Ishikawa (cell line): ENCODE data around the gene RNF114.

Source experiments
- CEBPB ChIP-seq: IDR thresholded peaks from 2 replicates; pipeline ENCODE4 v1.6.1; 2012
- CREB1 ChIP-seq: IDR thresholded peaks from 2 replicates; pipeline ENCODE4 v1.6.1; 2012; ENCODE audit warnings: low read depth
- EGR1 ChIP-seq: IDR thresholded peaks from 2 replicates; pipeline ENCODE4 v1.6.1; 2012
- EP300 ChIP-seq: IDR thresholded peaks from 2 replicates; pipeline ENCODE4 v1.6.1; 2012; ENCODE audit warnings: borderline replicate concordance
- FOXM1 ChIP-seq: IDR thresholded peaks from 2 replicates; pipeline ENCODE4 v1.6.1; 2012; ENCODE audit warnings: low read depth, borderline replicate concordance
- NFIC ChIP-seq: IDR thresholded peaks from 2 replicates; pipeline ENCODE4 v1.6.1; 2012
- RAD21 ChIP-seq: IDR thresholded peaks from 2 replicates; pipeline ENCODE4 v1.6.1; 2012; ENCODE audit warnings: low read depth
- TAF1 ChIP-seq: IDR thresholded peaks from 2 replicates; pipeline ENCODE4 v1.6.1; 2012; ENCODE audit warnings: low read depth, mild to moderate bottlenecking
- TCF12 ChIP-seq: IDR thresholded peaks from 2 replicates; pipeline ENCODE4 v1.6.1; 2012; ENCODE audit warnings: low read depth
- TEAD4 ChIP-seq: IDR thresholded peaks from 2 replicates; pipeline ENCODE4 v1.6.1; 2012
- YY1 ChIP-seq: IDR thresholded peaks from 2 replicates; pipeline ENCODE4 v1.6.1; 2012; ENCODE audit warnings: low read depth
- ZBTB7A ChIP-seq: IDR thresholded peaks from 2 replicates; pipeline ENCODE4 v1.6.1; 2012; ENCODE audit warnings: low read depth
- TF ChIP-seq, protein P1 (sequence below): IDR thresholded peaks from 2 replicates; pipeline ENCODE4 v1.6.1; 2012
- TF ChIP-seq, protein P2 (sequence below): IDR thresholded peaks from 2 replicates; pipeline ENCODE4 v1.6.1; 2012; ENCODE audit warnings: low read depth, mild to moderate bottlenecking
- TF ChIP-seq, protein P3 (sequence below): IDR thresholded peaks from 2 replicates; pipeline ENCODE4 v1.6.1; 2012

RNF114 gene

DNA sequence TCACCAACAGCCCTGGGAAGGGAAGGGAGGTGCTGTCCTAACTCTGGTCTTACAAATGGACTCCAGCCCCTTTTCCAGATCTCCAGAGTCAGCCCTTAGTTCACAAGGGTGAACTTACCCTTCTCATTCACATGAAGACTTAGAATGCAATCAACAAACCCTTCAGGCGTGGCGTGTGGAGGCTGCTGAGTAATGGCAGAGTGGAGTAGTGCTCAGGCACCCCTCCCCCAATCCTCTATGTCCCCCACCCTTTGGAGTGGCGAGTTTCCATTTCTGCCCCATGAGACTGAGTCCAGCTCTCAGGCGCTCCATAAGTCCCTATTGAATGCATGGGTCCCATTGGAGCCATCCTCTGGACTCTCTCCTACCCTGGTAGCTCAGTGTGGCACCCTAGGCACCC, 49.9 kb downstream of the RNF114 start:
- no peak for TF ChIP-seq TEAD4
- no peak for TF ChIP-seq FOXM1
- no peak for TF ChIP-seq ZBTB7A
- TF ChIP-seq TCF12 = no peak
- no peak for TF ChIP-seq EP300
- TF ChIP-seq, protein P1, sequence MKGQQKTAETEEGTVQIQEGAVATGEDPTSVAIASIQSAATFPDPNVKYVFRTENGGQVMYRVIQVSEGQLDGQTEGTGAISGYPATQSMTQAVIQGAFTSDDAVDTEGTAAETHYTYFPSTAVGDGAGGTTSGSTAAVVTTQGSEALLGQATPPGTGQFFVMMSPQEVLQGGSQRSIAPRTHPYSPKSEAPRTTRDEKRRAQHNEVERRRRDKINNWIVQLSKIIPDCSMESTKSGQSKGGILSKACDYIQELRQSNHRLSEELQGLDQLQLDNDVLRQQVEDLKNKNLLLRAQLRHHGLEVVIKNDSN = no peak
- no peak for TF ChIP-seq RAD21
- no peak for TF ChIP-seq TAF1
- TF ChIP-seq, protein P2, sequence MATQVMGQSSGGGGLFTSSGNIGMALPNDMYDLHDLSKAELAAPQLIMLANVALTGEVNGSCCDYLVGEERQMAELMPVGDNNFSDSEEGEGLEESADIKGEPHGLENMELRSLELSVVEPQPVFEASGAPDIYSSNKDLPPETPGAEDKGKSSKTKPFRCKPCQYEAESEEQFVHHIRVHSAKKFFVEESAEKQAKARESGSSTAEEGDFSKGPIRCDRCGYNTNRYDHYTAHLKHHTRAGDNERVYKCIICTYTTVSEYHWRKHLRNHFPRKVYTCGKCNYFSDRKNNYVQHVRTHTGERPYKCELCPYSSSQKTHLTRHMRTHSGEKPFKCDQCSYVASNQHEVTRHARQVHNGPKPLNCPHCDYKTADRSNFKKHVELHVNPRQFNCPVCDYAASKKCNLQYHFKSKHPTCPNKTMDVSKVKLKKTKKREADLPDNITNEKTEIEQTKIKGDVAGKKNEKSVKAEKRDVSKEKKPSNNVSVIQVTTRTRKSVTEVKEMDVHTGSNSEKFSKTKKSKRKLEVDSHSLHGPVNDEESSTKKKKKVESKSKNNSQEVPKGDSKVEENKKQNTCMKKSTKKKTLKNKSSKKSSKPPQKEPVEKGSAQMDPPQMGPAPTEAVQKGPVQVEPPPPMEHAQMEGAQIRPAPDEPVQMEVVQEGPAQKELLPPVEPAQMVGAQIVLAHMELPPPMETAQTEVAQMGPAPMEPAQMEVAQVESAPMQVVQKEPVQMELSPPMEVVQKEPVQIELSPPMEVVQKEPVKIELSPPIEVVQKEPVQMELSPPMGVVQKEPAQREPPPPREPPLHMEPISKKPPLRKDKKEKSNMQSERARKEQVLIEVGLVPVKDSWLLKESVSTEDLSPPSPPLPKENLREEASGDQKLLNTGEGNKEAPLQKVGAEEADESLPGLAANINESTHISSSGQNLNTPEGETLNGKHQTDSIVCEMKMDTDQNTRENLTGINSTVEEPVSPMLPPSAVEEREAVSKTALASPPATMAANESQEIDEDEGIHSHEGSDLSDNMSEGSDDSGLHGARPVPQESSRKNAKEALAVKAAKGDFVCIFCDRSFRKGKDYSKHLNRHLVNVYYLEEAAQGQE = no peak
- TF ChIP-seq NFIC = no peak
- no peak for TF ChIP-seq CEBPB
- no peak for TF ChIP-seq CREB1
- no peak for TF ChIP-seq YY1
- TF ChIP-seq, protein P3, sequence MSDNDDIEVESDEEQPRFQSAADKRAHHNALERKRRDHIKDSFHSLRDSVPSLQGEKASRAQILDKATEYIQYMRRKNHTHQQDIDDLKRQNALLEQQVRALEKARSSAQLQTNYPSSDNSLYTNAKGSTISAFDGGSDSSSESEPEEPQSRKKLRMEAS = no peak
- no peak for TF ChIP-seq EGR1

DNA sequence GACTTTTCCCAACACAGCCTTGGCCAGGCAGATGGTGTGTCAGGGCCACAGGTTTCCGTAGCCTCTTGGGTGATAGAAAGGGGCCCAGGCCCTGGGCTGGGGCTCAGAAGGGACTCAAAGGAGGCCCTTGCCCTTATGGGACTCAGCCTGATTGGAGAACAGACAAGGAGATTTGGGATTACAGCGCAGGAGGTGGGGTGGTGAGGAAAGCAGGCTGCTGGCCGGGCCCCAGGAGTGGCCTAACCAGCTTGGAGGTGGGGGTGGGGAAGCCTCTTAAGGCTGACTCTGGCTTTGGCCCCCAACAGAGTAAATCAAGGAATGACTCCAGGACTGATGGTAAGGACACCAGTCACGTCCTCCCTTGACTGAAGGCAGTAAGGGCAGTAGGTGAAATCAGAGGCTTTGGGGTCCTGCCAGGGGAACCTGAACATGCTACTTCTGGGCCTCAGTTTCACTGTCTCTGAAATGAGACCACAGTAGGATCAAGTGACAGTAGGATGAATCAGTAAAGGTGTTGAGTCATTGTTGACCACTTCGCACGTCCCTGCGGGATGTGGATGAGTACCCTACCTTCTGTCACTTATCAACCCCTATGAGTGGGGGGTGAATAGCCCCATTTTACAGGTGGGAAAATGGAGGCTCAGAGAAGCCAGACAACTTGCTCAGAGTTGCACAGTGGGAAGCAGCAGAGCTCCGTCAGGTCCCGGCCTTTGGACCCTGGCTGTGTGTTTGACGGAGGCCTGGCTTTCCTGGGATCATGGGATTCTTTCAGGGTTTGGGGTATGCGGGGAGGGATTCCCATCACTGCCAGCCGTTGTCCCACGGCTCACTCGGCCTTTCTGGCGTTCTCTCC, 51.0 kb downstream of the RNF114 start:
- TF ChIP-seq RAD21 (no peak), FOXM1 (no peak), TAF1 (no peak), NFIC (no peak), TEAD4 (no peak), YY1 (no peak), CREB1 (no peak), EP300 (no peak), ZBTB7A (no peak), CEBPB (no peak), EGR1 (no peak), TCF12 (no peak)
- TF ChIP-seq, protein P2 = no peak
- TF ChIP-seq, protein P1 = no peak

DNA sequence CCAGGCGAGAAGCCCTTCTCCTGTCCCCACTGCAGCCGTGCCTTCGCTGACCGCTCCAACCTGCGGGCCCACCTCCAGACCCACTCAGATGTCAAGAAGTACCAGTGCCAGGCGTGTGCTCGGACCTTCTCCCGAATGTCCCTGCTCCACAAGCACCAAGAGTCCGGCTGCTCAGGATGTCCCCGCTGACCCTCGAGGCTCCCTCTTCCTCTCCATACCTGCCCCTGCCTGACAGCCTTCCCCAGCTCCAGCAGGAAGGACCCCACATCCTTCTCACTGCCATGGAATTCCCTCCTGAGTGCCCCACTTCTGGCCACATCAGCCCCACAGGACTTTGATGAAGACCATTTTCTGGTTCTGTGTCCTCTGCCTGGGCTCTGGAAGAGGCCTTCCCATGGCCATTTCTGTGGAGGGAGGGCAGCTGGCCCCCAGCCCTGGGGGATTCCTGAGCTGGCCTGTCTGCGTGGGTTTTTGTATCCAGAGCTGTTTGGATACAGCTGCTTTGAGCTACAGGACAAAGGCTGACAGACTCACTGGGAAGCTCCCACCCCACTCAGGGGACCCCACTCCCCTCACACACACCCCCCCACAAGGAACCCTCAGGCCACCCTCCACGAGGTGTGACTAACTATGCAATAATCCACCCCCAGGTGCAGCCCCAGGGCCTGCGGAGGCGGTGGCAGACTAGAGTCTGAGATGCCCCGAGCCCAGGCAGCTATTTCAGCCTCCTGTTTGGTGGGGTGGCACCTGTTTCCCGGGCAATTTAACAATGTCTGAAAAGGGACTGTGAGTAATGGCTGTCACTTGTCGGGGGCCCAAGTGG, 51.9 kb downstream of the RNF114 start:
- TF ChIP-seq NFIC (no peak), TCF12 (no peak), EGR1 (no peak), CEBPB (no peak)
- TF ChIP-seq, protein P3 = no peak

DNA sequence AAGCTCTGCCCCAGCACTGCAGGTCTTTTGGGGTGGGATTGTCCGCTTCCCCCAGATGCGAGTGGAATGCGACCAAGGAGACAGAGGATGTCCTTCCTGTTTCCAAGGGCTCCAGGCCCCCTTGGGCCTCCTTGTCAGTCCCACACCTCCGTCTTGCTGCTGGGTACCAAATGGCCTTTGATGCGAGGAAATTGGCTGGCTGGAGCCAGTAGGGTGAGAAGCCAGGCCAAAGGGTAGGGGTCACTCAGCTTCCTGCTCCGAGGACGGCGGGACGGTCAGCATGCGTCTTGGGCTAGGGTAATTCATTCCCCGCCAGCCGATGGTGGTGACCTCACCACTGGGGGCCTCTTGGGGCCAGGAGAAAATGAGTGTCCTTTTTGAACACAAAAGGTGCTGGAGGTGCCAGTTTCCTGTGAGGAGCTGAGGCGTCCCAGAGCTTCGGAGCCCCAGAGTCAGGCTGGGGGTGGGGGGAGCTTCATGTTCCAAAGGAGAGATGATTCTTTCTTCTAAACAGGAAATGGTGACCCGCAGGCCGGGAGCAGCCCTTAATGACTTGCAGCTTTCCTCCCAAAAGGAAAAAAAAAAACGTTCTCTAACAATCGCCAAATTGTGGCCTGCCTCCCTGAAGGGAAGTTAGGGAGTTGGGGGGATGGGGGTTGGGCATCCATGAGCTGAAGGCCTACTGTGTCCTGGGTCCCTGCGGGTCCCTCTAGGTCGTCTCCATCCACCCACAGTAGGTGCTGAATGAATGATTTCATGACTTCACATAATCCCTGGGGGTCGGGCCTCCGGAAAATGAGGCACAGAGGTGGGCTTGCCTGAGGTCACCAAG, 53.3 kb downstream of the RNF114 start:
- TF ChIP-seq CREB1 (no peak), EGR1 (no peak), TAF1 (no peak), YY1 (no peak), CEBPB (no peak), EP300 (no peak), FOXM1 (no peak), RAD21 (no peak), TEAD4 (no peak), NFIC (no peak), ZBTB7A (no peak), TCF12 (no peak)
- TF ChIP-seq, protein P1 = no peak
- TF ChIP-seq, protein P3 = no peak
- TF ChIP-seq, protein P2 = no peak
